Measurements from ENCODE around the gene SBK2.

DNA sequence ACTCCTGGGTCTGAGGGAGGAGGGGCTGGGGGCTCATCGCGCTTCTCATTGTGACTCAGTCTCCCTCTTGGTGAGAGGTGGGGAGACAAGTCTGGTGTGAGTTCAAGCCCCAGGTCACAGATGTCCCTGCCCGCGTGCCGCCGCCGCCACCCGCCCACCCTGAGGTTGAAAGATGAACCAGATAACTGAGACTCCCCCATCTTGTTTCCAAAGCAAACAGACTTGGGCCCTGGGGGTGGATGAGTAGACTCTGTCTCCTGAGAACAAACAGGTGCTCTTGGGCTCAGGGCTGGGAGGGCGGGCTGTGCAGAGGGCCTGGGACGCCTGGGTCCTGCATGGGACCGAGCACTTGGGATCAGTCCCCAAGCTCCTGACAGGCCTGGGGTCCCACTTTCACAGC lies 567 bp downstream of the SBK2 start:
- TF ChIP-seq, protein P1, sequence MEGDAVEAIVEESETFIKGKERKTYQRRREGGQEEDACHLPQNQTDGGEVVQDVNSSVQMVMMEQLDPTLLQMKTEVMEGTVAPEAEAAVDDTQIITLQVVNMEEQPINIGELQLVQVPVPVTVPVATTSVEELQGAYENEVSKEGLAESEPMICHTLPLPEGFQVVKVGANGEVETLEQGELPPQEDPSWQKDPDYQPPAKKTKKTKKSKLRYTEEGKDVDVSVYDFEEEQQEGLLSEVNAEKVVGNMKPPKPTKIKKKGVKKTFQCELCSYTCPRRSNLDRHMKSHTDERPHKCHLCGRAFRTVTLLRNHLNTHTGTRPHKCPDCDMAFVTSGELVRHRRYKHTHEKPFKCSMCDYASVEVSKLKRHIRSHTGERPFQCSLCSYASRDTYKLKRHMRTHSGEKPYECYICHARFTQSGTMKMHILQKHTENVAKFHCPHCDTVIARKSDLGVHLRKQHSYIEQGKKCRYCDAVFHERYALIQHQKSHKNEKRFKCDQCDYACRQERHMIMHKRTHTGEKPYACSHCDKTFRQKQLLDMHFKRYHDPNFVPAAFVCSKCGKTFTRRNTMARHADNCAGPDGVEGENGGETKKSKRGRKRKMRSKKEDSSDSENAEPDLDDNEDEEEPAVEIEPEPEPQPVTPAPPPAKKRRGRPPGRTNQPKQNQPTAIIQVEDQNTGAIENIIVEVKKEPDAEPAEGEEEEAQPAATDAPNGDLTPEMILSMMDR (conservative IDR thresholded peaks at IDR 0.05; ENCODE audit: low read depth, low read length) = no peak
- TF ChIP-seq EZH2 (IDR thresholded peaks at IDR 0.05; ENCODE audit: low read length, unreplicated experiment) = no peak
